ENCODE measurements around the gene DACT1.
A peak's percentile ranks its signal among the peaks of the same experiment; 100 is the strongest.

Gene DACT1

DNA sequence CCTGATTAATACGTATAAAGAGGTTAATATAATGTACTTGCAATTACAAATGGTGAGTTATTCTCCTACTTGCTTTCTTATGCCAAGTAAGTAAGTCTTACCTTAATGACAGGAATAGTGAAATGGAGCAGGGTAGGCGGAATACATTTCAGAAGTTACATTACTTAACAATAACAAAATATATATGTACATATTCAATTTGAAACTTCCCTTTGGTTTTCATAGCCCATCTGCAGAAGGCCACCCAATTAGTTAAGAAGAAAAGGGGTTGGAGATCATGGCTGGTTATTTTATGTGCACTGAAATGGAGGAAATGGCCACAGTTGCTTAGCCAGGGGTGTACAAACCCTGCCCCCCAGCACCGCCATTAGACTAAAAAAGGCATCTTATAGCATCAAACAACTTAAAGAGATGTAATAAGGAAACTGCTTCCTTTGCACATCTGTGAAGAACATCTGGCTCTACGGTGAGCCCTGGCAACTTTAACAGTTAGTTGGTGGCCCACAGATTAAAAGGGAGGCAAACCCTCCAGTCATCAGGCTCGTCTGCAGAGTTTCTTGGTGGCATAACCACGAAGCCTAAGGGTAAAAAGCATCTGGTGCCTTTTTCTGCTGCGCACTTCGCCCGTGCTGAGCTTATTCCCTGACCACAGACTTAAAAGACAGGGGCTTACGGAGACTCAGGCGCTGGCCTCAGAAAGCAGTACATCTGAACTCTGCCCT is 38.8 kb upstream of the DACT1 start:
- Mint-ChIP-seq H3K4me3 (no peak overlapping the region), H3K36me3 (ENCODE audit: low read depth) (no peaks in the 10 kb centered on the region), H3K4me1 (peaks cover 4% of the 10 kb centered on the region), H3K9me3 (no peaks in the 10 kb centered on the region), H3K27me3 (ENCODE audit: low read depth, poor library complexity) (no peaks in the 10 kb centered on the region), H3K27ac (no peak overlapping the region)
- no peak for DNase-seq
- TF ChIP-seq, protein P1, sequence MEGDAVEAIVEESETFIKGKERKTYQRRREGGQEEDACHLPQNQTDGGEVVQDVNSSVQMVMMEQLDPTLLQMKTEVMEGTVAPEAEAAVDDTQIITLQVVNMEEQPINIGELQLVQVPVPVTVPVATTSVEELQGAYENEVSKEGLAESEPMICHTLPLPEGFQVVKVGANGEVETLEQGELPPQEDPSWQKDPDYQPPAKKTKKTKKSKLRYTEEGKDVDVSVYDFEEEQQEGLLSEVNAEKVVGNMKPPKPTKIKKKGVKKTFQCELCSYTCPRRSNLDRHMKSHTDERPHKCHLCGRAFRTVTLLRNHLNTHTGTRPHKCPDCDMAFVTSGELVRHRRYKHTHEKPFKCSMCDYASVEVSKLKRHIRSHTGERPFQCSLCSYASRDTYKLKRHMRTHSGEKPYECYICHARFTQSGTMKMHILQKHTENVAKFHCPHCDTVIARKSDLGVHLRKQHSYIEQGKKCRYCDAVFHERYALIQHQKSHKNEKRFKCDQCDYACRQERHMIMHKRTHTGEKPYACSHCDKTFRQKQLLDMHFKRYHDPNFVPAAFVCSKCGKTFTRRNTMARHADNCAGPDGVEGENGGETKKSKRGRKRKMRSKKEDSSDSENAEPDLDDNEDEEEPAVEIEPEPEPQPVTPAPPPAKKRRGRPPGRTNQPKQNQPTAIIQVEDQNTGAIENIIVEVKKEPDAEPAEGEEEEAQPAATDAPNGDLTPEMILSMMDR (IDR thresholded peaks at IDR 0.05): no peak

DNA sequence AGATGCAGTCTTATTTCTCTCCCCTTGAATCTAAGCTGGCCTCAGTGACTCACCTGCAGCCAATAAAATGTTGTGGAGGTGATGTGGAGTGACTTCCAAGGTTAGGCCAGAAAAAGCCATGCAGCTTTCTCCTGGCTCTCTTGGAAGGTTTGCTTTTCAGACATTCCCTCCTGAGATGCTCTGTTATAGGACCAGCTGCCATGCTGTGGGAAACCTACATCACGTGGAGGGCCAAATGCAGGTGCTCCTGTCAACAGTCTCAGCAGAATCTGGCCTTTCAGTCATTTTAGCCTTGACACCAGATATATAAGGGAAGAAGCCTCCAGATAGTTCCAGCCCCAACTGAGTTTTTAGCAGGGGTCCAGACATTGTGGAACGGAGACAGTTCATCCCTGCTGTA is 38.1 kb upstream of the DACT1 start:
- no peaks in the 10 kb centered on the region for H3K36me3 Mint-ChIP-seq (ENCODE audit: low read depth)
- H3K4me3 Mint-ChIP-seq: no peak overlapping the region
- H3K27me3 Mint-ChIP-seq (ENCODE audit: low read depth, poor library complexity): no peaks in the 10 kb centered on the region
- H3K9me3 Mint-ChIP-seq: no peaks in the 10 kb centered on the region
- no peak overlapping the region for H3K27ac Mint-ChIP-seq
- H3K4me1 Mint-ChIP-seq: peaks cover 9% of the 10 kb centered on the region
- TF ChIP-seq, protein P1 (IDR thresholded peaks at IDR 0.05): no peak
- no peak for DNase-seq

DNA sequence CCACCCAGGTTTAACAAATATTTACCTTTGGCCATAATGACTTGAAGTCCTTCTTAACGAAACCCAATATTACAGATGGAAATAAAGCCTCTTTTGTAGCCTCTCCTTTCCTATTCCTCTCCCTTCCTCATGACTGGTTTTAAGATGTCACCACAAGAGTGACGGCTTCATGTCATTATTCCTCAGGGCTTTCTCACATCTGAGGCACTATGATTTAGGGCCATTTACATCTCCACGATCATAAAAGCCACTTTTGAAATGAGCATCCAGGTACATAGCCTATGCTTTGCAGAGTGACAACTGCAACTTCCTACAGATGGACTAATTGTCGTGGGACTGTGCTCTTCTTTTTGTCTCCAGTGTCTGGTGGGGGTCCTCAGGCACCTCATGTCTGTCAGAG is 32.3 kb upstream of the DACT1 start:
- Mint-ChIP-seq H3K27ac (no peak overlapping the region), H3K9me3 (no peaks in the 10 kb centered on the region), H3K4me3 (no peak overlapping the region), H3K27me3 (ENCODE audit: low read depth, poor library complexity) (no peaks in the 10 kb centered on the region), H3K36me3 (ENCODE audit: low read depth) (no peaks in the 10 kb centered on the region), H3K4me1 (peaks cover 35% of the 10 kb centered on the region)
- TF ChIP-seq, protein P1 (IDR thresholded peaks at IDR 0.05): no peak
- DNase-seq: no peak

DNA sequence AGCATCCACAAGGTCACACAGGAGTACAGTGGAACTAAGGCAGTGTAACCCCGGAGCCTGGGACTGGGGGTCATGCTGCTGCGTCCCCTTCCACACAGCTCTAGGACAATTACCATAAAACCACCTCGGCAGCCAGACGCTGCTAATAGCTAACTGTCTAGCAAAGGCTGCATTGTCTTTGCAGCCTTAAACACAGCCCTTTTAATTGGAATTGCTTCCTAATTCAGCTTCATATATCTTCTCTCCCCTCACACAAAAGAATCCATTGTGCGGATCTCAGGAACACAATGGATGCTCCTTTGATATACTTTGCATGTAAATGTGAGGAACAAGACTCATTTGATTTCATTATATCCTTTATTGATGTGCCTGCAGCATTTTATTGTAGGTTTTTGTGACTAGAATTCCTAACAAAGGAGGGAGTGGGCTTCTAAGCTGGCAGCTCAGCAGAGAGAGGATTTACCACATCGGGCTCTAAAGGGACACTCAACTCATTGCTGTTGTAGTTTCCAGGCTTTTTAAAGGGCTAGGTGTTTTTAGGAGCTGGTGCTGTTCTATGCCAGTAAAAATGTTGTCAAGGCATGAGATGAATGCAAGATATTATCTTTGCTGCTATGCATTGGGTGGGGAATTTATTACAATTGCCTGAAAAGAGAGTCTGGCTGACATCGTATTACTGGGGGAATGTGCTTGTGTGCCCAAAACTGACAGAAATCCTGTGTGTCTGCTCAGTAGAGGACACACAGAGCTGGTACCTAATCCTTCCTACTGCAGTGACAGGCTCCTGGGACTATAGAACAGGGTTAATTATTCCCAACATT is 30.4 kb upstream of the DACT1 start:
- H3K9me3 Mint-ChIP-seq: no peaks in the 10 kb centered on the region

DNA sequence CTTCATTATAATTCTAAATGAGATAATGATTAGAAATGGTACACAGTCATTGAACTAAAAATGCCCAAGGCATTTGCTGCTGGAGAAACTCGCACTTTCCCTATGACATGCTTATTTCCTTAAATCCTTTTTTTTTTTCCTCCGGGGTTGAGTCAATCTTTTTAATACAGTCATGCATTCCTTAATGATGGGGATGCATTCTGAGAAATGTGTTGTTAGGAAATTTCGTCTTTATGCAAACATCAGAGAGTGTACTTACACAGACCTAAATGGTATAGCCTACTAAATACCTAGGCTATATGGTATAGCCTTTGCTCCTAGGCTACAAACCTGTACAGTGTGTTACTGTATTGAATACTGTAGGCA is 29.8 kb upstream of the DACT1 start:
- no peaks in the 10 kb centered on the region for H3K9me3 Mint-ChIP-seq
- H3K4me3 Mint-ChIP-seq: no peak overlapping the region
- no peak for DNase-seq
- no peaks in the 10 kb centered on the region for H3K36me3 Mint-ChIP-seq (ENCODE audit: low read depth)
- H3K27me3 Mint-ChIP-seq (ENCODE audit: low read depth, poor library complexity): no peaks in the 10 kb centered on the region
- peak overlapping the region; percentile 6 for H3K27ac Mint-ChIP-seq
- peaks cover 35% of the 10 kb centered on the region for H3K4me1 Mint-ChIP-seq
- TF ChIP-seq, protein P1 (IDR thresholded peaks at IDR 0.05): no peak

More for the DNA sequence above, 30.4 kb upstream of the DACT1 start:
- Mint-ChIP-seq H3K36me3 (ENCODE audit: low read depth) (no peaks in the 10 kb centered on the region), H3K27ac (no peak overlapping the region), H3K27me3 (ENCODE audit: low read depth, poor library complexity) (no peaks in the 10 kb centered on the region), H3K4me1 (peaks cover 35% of the 10 kb centered on the region), H3K4me3 (no peak overlapping the region)
- DNase-seq: no peak
- TF ChIP-seq, protein P1 (IDR thresholded peaks at IDR 0.05): no peak

All from nephron progenitor cell (in vitro differentiated cells).